ENCODE data around the gene MPZL1.

The MPZL1 gene

GRCh38 chr1:167762061-167762746, 40.4 kb downstream of the MPZL1 start:
- DNase-seq (ENCODE audit: low spot score) = no peak
- in situ Hi-C loops (cut with MboI; ENCODE audit: low pct_unique_long_range_greater_than_20kb, low sequenced_read_pairs, unreplicated experiment) = no loop called here
- TF ChIP-seq CTCF (IDR thresholded peaks at IDR 0.05; ENCODE audit: extremely low read depth, insufficient read depth, missing control alignments) = no peak

DNA sequence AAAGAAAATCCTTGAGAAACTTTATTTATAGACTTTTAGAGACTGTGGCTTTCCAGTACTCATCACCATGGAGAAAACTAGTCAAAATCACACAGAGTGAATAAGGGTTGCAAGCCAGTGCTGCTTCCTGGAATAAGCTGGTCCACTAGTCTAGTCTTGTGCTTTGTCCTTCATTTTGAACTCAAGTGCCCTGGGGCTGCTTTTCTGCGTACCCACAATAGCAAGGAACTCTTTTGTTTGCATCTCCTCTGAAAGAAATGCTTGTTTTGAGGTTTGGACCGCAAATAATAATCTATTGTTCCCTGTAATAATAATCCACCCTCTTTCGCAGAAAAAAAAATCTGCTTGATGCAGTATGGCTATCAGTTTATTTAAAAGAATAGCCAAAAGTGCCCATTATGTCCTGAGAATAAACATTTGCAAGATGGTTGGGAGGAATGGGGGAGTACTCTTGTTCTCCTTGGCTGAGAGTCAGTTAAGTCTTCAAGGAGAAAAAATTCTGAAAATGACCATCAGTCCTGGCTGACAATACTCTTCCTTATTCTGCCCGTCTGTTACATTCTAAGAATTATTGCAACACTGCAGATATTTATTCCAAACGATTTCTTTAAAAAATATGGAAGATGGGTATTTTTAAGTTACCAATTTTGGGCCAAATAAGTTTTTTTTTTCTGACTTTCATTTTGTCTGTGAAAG, 41.9 kb downstream of the MPZL1 start:
- no peak for TF ChIP-seq CTCF (IDR thresholded peaks at IDR 0.05; ENCODE audit: extremely low read depth, insufficient read depth, missing control alignments)
- in situ Hi-C loops (cut with MboI; ENCODE audit: low pct_unique_long_range_greater_than_20kb, low sequenced_read_pairs, unreplicated experiment) = no loop called here
- no peak for DNase-seq (ENCODE audit: low spot score)

DNA sequence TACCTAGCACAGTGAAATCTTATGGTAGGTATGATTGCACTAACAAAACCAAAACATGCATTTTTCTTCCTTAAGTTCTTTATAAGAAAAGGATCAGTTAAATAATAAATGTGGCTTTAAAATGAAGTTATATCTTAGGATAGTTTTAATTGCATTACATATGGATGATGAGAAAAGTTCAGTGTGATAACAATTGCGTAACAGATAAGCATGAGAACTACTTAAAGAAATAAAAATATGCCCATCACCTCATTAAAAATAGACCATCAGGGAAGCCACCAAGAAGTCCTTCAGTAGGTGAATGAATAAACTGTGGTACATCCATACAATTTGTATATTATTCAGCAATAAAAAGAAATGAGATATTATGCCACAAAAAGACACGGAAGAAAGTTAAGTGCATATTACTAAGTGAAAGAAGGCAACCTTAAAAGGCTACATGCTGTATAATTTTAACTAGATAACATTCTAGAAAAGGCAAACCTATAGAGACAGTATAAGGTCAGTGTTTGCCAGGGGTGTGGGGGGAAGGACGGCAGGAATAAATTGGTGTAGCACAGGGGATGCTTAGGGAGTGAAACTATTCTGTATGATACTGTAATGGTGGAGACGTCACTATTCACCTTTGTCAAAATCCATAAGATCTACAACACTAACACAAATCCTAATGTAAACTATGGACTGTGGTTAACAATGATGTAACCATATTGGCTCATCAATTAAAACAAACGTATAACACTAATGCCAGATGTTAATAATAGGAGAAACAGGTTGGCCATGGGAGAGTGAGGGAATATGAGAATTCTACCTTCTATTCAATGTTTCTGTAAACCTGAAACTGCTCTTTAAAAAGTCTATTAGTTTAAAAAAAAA, 42.9 kb downstream of the MPZL1 start:
- TF ChIP-seq CTCF (IDR thresholded peaks at IDR 0.05; ENCODE audit: extremely low read depth, insufficient read depth, missing control alignments) = no peak
- no peak for DNase-seq (ENCODE audit: low spot score)
- in situ Hi-C loops (cut with MboI; ENCODE audit: low pct_unique_long_range_greater_than_20kb, low sequenced_read_pairs, unreplicated experiment) = no loop called here

DNA sequence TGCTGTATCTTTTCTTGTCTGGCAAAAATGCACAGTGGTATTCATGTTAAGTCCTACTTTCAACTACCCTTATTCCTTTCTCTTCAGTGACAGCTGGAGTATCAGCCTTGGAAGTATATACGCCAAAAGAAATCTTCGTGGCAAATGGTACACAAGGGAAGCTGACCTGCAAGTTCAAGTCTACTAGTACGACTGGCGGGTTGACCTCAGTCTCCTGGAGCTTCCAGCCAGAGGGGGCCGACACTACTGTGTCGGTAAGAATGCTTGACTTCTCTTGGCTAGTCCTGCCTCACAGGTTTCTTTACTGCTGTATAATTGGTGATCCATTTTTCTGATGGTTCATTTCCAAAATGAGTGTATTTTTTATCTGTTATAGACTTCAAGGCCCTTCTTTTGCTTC, 43.7 kb downstream of the MPZL1 start:
- no peak for DNase-seq (ENCODE audit: low spot score)
- TF ChIP-seq CTCF (IDR thresholded peaks at IDR 0.05; ENCODE audit: extremely low read depth, insufficient read depth, missing control alignments) = no peak
- in situ Hi-C loops (cut with MboI; ENCODE audit: low pct_unique_long_range_greater_than_20kb, low sequenced_read_pairs, unreplicated experiment) = no loop called here

DNA sequence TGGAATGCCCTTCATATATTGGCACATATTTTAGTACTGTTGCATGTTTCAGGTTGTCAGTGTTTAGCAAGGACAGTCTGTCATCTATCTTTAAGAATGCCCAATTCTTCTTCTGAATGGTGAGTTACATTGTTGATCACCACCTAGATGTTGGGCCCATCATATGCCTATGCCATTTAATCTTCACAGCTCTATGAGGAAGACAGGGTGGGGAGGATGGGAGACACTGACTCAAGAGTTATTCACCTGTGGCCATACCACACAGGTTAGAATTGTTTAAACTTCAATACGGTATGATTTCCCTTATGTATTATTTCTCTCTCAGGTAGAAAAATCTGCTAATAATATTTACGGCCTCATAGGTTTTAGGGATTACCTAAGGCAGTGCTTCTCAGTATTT, 44.8 kb downstream of the MPZL1 start:
- in situ Hi-C loops (cut with MboI; ENCODE audit: low pct_unique_long_range_greater_than_20kb, low sequenced_read_pairs, unreplicated experiment) = no loop called here
- DNase-seq (ENCODE audit: low spot score) = no peak
- no peak for TF ChIP-seq CTCF (IDR thresholded peaks at IDR 0.05; ENCODE audit: extremely low read depth, insufficient read depth, missing control alignments)

DNA sequence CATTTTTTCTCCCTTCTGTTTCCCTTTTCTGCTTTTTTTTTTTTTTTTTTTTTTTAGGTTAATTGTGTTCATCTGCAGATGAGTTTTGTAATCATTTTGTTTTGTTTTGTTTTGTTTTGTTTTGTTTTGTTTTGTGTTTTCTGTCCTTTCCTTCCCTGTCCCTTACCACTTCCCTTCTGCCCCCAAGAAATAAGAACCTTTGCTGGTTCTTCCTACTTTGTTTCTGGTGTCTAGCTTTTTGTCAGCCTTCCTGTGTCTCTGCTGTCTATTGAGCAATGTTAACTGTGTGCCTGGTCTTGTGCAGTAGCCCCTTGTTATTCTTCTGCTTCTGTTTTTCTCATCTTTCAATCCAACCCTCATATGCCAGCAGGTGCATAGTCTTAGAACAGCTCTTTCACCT, 46.0 kb downstream of the MPZL1 start:
- no peak for DNase-seq (ENCODE audit: low spot score)
- in situ Hi-C loops (cut with MboI; ENCODE audit: low pct_unique_long_range_greater_than_20kb, low sequenced_read_pairs, unreplicated experiment) = no loop called here
- no peak for TF ChIP-seq CTCF (IDR thresholded peaks at IDR 0.05; ENCODE audit: extremely low read depth, insufficient read depth, missing control alignments)
